ENCODE data around the gene PRPF38A. TPM values are rescaled to one million over a fixed set of nuclear protein-coding genes. Genes with fewer than 3 reads are reported as not detected.

PRPF38A gene
- total RNA-seq, 1 donor from 2014 or later = 10.4 TPM

DNA sequence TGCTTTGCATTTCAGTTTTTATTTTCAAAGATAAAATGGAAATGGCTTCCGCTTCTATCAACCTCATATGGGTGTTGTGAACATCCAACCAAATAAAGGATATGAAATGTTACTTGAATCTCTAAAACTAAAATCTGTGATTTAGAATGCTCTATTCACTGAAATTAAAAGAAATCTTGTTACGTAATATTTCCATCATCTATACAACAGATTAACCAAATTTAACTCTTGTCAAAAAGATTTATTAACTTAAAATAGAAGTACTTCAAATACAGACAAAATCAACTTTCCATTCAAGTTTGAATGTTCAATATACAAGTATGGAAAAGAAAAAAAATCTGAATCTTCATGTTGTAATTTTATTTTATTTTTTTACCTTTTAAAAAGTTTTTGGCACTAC is 18.7 kb downstream of the PRPF38A start:
- no peak overlapping the region for H3K27ac ChIP-seq (ENCODE audit: low read depth, low read length)
- no peaks in the 10 kb centered on the region for H3K27me3 ChIP-seq (ENCODE audit: control insufficient read depth in 3 of 3, insufficient read depth in 3 of 3, low read length in 3 of 3)
- H3K9me3 ChIP-seq (ENCODE audit: control insufficient read depth in 3 of 3, low read length in 3 of 3) = no peaks in the 10 kb centered on the region
- H3K9ac ChIP-seq (ENCODE audit: low read depth in 1 of 3, low read length in 3 of 3) = no peak overlapping the region
- no peak overlapping the region for H3K4me3 ChIP-seq (ENCODE audit: low read length in 3 of 3)
- peaks cover 10 to 48% (median 16%) of the 10 kb centered on the region in 3 donors for H3K36me3 ChIP-seq (ENCODE audit: control insufficient read depth in 3 of 3, insufficient read depth in 3 of 3, low read length in 3 of 3)
- H3K4me1 ChIP-seq (ENCODE audit: control insufficient read depth in 3 of 3, insufficient read depth in 3 of 3, low read length in 3 of 3) = no peaks in the 10 kb centered on the region

DNA sequence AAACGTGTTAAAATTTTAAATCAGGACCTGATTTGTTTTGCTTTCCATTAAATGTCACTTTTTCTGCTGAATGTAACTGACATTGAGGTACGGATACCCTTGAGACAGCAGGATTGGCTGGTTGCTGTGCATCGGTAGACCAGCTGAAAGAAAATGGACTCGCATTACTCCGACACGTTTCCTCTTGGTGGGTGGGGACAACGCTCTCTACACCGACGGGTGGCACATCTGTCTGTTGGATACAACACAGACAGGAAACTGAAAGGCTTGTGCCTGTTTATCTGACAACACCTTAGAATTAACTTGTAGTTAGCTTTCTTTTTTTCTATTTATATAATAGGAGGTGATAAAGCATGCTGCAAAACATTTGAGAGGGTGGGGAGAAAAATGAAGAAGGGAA is 19.4 kb downstream of the PRPF38A start:
- no peaks in the 10 kb centered on the region for H3K9me3 ChIP-seq (ENCODE audit: control insufficient read depth in 3 of 3, low read length in 3 of 3)
- H3K36me3 ChIP-seq (ENCODE audit: control insufficient read depth in 3 of 3, insufficient read depth in 3 of 3, low read length in 3 of 3) = peaks cover 8 to 44% (median 9%) of the 10 kb centered on the region in 3 donors
- H3K27ac ChIP-seq (ENCODE audit: low read depth, low read length) = no peak overlapping the region
- H3K4me3 ChIP-seq (ENCODE audit: low read length in 3 of 3) = no peak overlapping the region
- no peaks in the 10 kb centered on the region for H3K27me3 ChIP-seq (ENCODE audit: control insufficient read depth in 3 of 3, insufficient read depth in 3 of 3, low read length in 3 of 3)
- H3K9ac ChIP-seq (ENCODE audit: low read depth in 1 of 3, low read length in 3 of 3) = no peak overlapping the region
- H3K4me1 ChIP-seq (ENCODE audit: control insufficient read depth in 3 of 3, insufficient read depth in 3 of 3, low read length in 3 of 3) = no peaks in the 10 kb centered on the region

GRCh38 chr1:52424231-52424636 is 19.8 kb downstream of the PRPF38A start:
- Histone ChIP-seq H3K9ac (ENCODE audit: low read depth in 1 of 3, low read length in 3 of 3) (no peak overlapping the region), H3K27ac (ENCODE audit: low read depth, low read length) (no peak overlapping the region), H3K36me3 (ENCODE audit: control insufficient read depth in 3 of 3, insufficient read depth in 3 of 3, low read length in 3 of 3) (peaks cover 7 to 41% (median 8%) of the 10 kb centered on the region in 3 donors), H3K27me3 (ENCODE audit: control insufficient read depth in 3 of 3, insufficient read depth in 3 of 3, low read length in 3 of 3) (no peaks in the 10 kb centered on the region), H3K4me1 (ENCODE audit: control insufficient read depth in 3 of 3, insufficient read depth in 3 of 3, low read length in 3 of 3) (no peaks in the 10 kb centered on the region), H3K9me3 (ENCODE audit: control insufficient read depth in 3 of 3, low read length in 3 of 3) (no peaks in the 10 kb centered on the region), H3K4me3 (ENCODE audit: low read length in 3 of 3) (no peak overlapping the region)

DNA sequence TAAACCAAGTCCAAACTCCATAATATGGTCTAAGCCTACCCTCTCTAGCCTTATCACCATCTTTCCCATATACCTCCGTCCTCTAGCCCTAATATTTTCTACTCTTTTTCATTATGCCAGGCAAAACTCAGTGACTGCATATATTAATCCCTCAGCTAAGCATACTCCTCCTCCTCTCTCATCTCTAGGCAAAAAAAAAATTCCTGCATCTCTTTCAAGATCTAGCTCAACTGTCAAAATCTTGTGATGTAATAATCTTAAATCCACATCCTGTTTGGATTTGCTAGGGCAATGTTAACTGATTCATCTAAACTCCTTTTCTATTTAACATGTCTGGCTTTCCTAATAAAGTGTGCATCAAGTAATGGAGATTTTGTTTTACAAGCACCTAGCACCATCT is 20.4 kb downstream of the PRPF38A start:
- no peaks in the 10 kb centered on the region for H3K4me1 ChIP-seq (ENCODE audit: control insufficient read depth in 3 of 3, insufficient read depth in 3 of 3, low read length in 3 of 3)
- H3K27ac ChIP-seq (ENCODE audit: low read depth, low read length) = no peak overlapping the region
- H3K27me3 ChIP-seq (ENCODE audit: control insufficient read depth in 3 of 3, insufficient read depth in 3 of 3, low read length in 3 of 3) = no peaks in the 10 kb centered on the region
- H3K9ac ChIP-seq (ENCODE audit: low read depth in 1 of 3, low read length in 3 of 3) = no peak overlapping the region
- no peaks in the 10 kb centered on the region for H3K9me3 ChIP-seq (ENCODE audit: control insufficient read depth in 3 of 3, low read length in 3 of 3)
- H3K4me3 ChIP-seq (ENCODE audit: low read length in 3 of 3) = no peak overlapping the region
- H3K36me3 ChIP-seq (ENCODE audit: control insufficient read depth in 3 of 3, insufficient read depth in 3 of 3, low read length in 3 of 3) = peaks cover 5 to 37% (median 10%) of the 10 kb centered on the region in 3 donors

- Histone ChIP-seq H3K27ac (ENCODE audit: low read depth, low read length) (no peak overlapping the region), H3K9ac (ENCODE audit: low read depth in 1 of 3, low read length in 3 of 3) (no peak overlapping the region), H3K4me1 (ENCODE audit: control insufficient read depth in 3 of 3, insufficient read depth in 3 of 3, low read length in 3 of 3) (no peaks in the 10 kb centered on the region), H3K4me3 (ENCODE audit: low read length in 3 of 3) (no peak overlapping the region), H3K36me3 (ENCODE audit: control insufficient read depth in 3 of 3, insufficient read depth in 3 of 3, low read length in 3 of 3) (peaks cover 13 to 42% (median 17%) of the 10 kb centered on the region in 3 donors), H3K9me3 (ENCODE audit: control insufficient read depth in 3 of 3, low read length in 3 of 3) (no peaks in the 10 kb centered on the region), H3K27me3 (ENCODE audit: control insufficient read depth in 3 of 3, insufficient read depth in 3 of 3, low read length in 3 of 3) (no peaks in the 10 kb centered on the region)
Observed at GRCh38 chr1:52426371-52426770, 22.0 kb downstream of the PRPF38A start.

DNA sequence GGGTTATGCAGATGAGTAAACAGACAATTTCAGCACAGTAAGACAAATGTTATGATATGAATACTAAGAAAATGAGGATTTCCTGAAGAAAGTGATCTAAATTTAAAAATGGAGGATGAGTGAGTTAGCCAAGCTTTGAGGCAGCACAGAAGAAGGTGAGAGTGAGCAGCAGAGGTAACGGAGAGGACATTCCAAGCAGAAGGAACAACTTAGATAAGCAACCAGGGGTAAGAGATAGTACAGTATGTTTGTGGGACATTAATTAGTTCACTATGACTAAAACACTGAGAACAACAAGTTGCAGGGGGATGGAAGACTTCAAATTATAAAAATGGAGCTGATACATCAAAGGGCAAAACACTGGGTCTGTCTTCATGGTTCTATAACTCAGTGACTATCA is 22.8 kb downstream of the PRPF38A start:
- Histone ChIP-seq H3K4me3 (ENCODE audit: low read length in 3 of 3) (no peak overlapping the region), H3K27ac (ENCODE audit: low read depth, low read length) (no peak overlapping the region), H3K4me1 (ENCODE audit: control insufficient read depth in 3 of 3, insufficient read depth in 3 of 3, low read length in 3 of 3) (no peaks in the 10 kb centered on the region), H3K9ac (ENCODE audit: low read depth in 1 of 3, low read length in 3 of 3) (no peak overlapping the region), H3K27me3 (ENCODE audit: control insufficient read depth in 3 of 3, insufficient read depth in 3 of 3, low read length in 3 of 3) (no peaks in the 10 kb centered on the region), H3K36me3 (ENCODE audit: control insufficient read depth in 3 of 3, insufficient read depth in 3 of 3, low read length in 3 of 3) (peaks cover 13 to 44% (median 23%) of the 10 kb centered on the region in 3 donors), H3K9me3 (ENCODE audit: control insufficient read depth in 3 of 3, low read length in 3 of 3) (no peaks in the 10 kb centered on the region)

- Histone ChIP-seq H3K36me3 (ENCODE audit: control insufficient read depth in 3 of 3, insufficient read depth in 3 of 3, low read length in 3 of 3) (peaks cover 29 to 50% (median 42%) of the 10 kb centered on the region in 3 donors), H3K9me3 (ENCODE audit: control insufficient read depth in 3 of 3, low read length in 3 of 3) (no peaks in the 10 kb centered on the region), H3K27ac (ENCODE audit: low read depth, low read length) (no peak overlapping the region), H3K9ac (ENCODE audit: low read depth in 1 of 3, low read length in 3 of 3) (no peak overlapping the region), H3K4me3 (ENCODE audit: low read length in 3 of 3) (no peak overlapping the region), H3K27me3 (ENCODE audit: control insufficient read depth in 3 of 3, insufficient read depth in 3 of 3, low read length in 3 of 3) (no peaks in the 10 kb centered on the region), H3K4me1 (ENCODE audit: control insufficient read depth in 3 of 3, insufficient read depth in 3 of 3, low read length in 3 of 3) (no peaks in the 10 kb centered on the region)
Observed at GRCh38 chr1:52432807-52433206, 28.4 kb downstream of the PRPF38A start.

- Histone ChIP-seq H3K9me3 (ENCODE audit: control insufficient read depth in 3 of 3, low read length in 3 of 3) (no peaks in the 10 kb centered on the region), H3K36me3 (ENCODE audit: control insufficient read depth in 3 of 3, insufficient read depth in 3 of 3, low read length in 3 of 3) (peaks cover 24 to 57% (median 51%) of the 10 kb centered on the region in 3 donors), H3K4me1 (ENCODE audit: control insufficient read depth in 3 of 3, insufficient read depth in 3 of 3, low read length in 3 of 3) (no peaks in the 10 kb centered on the region), H3K27me3 (ENCODE audit: control insufficient read depth in 3 of 3, insufficient read depth in 3 of 3, low read length in 3 of 3) (no peaks in the 10 kb centered on the region), H3K4me3 (ENCODE audit: low read length in 3 of 3) (no peak overlapping the region), H3K9ac (ENCODE audit: low read depth in 1 of 3, low read length in 3 of 3) (no peak overlapping the region), H3K27ac (ENCODE audit: low read depth, low read length) (no peak overlapping the region)
Observed at GRCh38 chr1:52435211-52435610, 30.8 kb downstream of the PRPF38A start.

GRCh38 chr1:52435650-52436049 is 31.2 kb downstream of the PRPF38A start:
- Histone ChIP-seq H3K36me3 (ENCODE audit: control insufficient read depth in 3 of 3, insufficient read depth in 3 of 3, low read length in 3 of 3) (peaks cover 25 to 55% (median 49%) of the 10 kb centered on the region in 3 donors), H3K27ac (ENCODE audit: low read depth, low read length) (no peak overlapping the region), H3K9ac (ENCODE audit: low read depth in 1 of 3, low read length in 3 of 3) (no peak overlapping the region), H3K4me1 (ENCODE audit: control insufficient read depth in 3 of 3, insufficient read depth in 3 of 3, low read length in 3 of 3) (no peaks in the 10 kb centered on the region), H3K9me3 (ENCODE audit: control insufficient read depth in 3 of 3, low read length in 3 of 3) (no peaks in the 10 kb centered on the region), H3K27me3 (ENCODE audit: control insufficient read depth in 3 of 3, insufficient read depth in 3 of 3, low read length in 3 of 3) (no peaks in the 10 kb centered on the region), H3K4me3 (ENCODE audit: low read length in 3 of 3) (no peak overlapping the region)

DNA sequence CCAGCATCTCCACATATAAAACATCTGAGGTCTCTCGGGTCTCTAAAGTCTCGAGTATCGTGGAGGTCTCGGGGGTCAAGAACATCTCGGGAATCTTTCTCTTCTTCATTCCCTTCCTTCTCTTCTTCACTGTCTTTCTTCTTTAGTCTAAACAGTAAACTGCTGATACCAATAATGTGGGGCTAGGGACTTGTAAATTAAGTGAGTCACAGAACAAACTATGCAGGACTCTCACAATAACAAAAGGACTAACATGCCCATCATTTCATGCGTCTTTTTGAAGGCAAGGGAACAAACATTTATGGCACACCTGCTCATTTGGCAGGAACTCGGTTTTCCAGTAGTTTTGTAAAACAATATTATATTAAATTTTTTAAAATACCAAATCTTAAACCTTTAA is 32.4 kb downstream of the PRPF38A start:
- no peaks in the 10 kb centered on the region for H3K27me3 ChIP-seq (ENCODE audit: control insufficient read depth in 3 of 3, insufficient read depth in 3 of 3, low read length in 3 of 3)
- H3K4me3 ChIP-seq (ENCODE audit: low read length in 3 of 3) = no peak overlapping the region
- H3K4me1 ChIP-seq (ENCODE audit: control insufficient read depth in 3 of 3, insufficient read depth in 3 of 3, low read length in 3 of 3) = no peaks in the 10 kb centered on the region
- peaks cover 19 to 52% (median 45%) of the 10 kb centered on the region in 3 donors for H3K36me3 ChIP-seq (ENCODE audit: control insufficient read depth in 3 of 3, insufficient read depth in 3 of 3, low read length in 3 of 3)
- H3K27ac ChIP-seq (ENCODE audit: low read depth, low read length) = no peak overlapping the region
- H3K9me3 ChIP-seq (ENCODE audit: control insufficient read depth in 3 of 3, low read length in 3 of 3) = no peaks in the 10 kb centered on the region
- no peak overlapping the region for H3K9ac ChIP-seq (ENCODE audit: low read depth in 1 of 3, low read length in 3 of 3)

DNA sequence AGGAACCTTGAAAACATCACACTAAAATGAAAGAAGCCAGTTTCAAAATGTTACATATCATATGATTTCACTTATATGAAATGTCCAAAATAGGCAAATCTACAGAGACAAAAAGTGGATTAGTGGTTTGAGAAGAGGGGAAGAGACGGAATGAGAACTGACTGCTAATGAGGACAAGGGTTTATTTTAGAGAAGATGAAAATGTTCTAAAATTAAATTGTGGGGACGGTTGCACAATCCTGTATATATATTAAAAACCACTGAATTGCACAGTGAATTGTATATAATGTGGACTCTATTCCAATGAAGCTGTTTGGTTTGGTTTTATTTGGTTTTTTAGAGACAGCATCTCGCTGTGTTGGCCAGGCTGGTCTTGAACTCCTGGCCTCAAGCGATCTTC is 35.6 kb downstream of the PRPF38A start:
- Histone ChIP-seq H3K4me1 (ENCODE audit: control insufficient read depth in 3 of 3, insufficient read depth in 3 of 3, low read length in 3 of 3) (no peaks in the 10 kb centered on the region), H3K36me3 (ENCODE audit: control insufficient read depth in 3 of 3, insufficient read depth in 3 of 3, low read length in 3 of 3) (peaks cover 19 to 44% (median 40%) of the 10 kb centered on the region in 3 donors), H3K27ac (ENCODE audit: low read depth, low read length) (no peak overlapping the region), H3K9me3 (ENCODE audit: control insufficient read depth in 3 of 3, low read length in 3 of 3) (no peaks in the 10 kb centered on the region), H3K9ac (ENCODE audit: low read depth in 1 of 3, low read length in 3 of 3) (no peak overlapping the region), H3K27me3 (ENCODE audit: control insufficient read depth in 3 of 3, insufficient read depth in 3 of 3, low read length in 3 of 3) (no peaks in the 10 kb centered on the region), H3K4me3 (ENCODE audit: low read length in 3 of 3) (no peak overlapping the region)
